HepG2 (cell line): ENCODE measurements around the gene DKKL1. TPM values are rescaled to one million over a fixed set of nuclear protein-coding genes. Genes with fewer than 3 reads are reported as not detected.

Experiments
- BHLHE40 ChIP-seq: IDR thresholded peaks from 2 replicates; pipeline ENCODE4 v1.6.1; 2011; ENCODE audit warnings: low read length, improper control_type of control experiment
- CTCF ChIP-seq: sonication (generic); formaldehyde crosslinking; IDR thresholded peaks from 2 replicates; pipeline ENCODE4 v1.5.0; 2020; ENCODE audit warnings: mild to moderate bottlenecking, missing genetic modification reagents, moderate library complexity
- DPF2 ChIP-seq: sonication (generic); formaldehyde crosslinking; IDR thresholded peaks from 2 replicates; pipeline ENCODE4 v1.4.0; 2020; ENCODE audit warnings: mild to moderate bottlenecking, low read depth, missing genetic modification reagents, borderline replicate concordance
- ELF4 ChIP-seq: sonication (generic); formaldehyde crosslinking; IDR thresholded peaks from 2 replicates; pipeline ENCODE4 v1.5.0; 2020; ENCODE audit warnings: missing genetic modification reagents, mild to moderate bottlenecking, moderate library complexity, borderline replicate concordance
- GFI1 ChIP-seq: sonication (generic); formaldehyde crosslinking; IDR thresholded peaks from 2 replicates; pipeline ENCODE4 v1.5.0; 2020; ENCODE audit warnings: missing genetic modification reagents, mild to moderate bottlenecking, borderline replicate concordance
- HMG20B ChIP-seq: conservative IDR thresholded peaks from 2 replicates; pipeline ENCODE4 v1.6.1; 2016; ENCODE audit warnings: missing genetic modification reagents, missing compliant biosample characterization
- MED1 ChIP-seq: sonication (generic); formaldehyde crosslinking; IDR thresholded peaks from 2 replicates; pipeline ENCODE4 v1.4.0; 2020; ENCODE audit warnings: missing genetic modification reagents
- NCOA5 ChIP-seq: sonication (generic); formaldehyde crosslinking; IDR thresholded peaks from 2 replicates; pipeline ENCODE4 v1.4.0; 2020; ENCODE audit warnings: missing genetic modification reagents
- NKX3-1 ChIP-seq: sonication (generic); formaldehyde crosslinking; IDR thresholded peaks from 2 replicates; pipeline ENCODE4 v1.5.0; 2020; ENCODE audit warnings: missing genetic modification reagents
- PITX1 ChIP-seq: sonication (generic); formaldehyde crosslinking; IDR thresholded peaks from 2 replicates; pipeline ENCODE4 v1.5.1; 2020; ENCODE audit warnings: mild to moderate bottlenecking, missing genetic modification reagents
- RBM39 ChIP-seq: fragments of 200-400 bp; formaldehyde crosslinking; IDR thresholded peaks from one replicate; pipeline ENCODE4 v1.6.1; 2018; ENCODE audit warnings: antibody characterized with exemption, mild to moderate bottlenecking, low read depth, low read length; ENCODE audit not compliant: poor library complexity, severe bottlenecking
- REL ChIP-seq: sonication (generic); formaldehyde crosslinking; conservative IDR thresholded peaks from 2 replicates; pipeline ENCODE4 v1.8.0; 2022; ENCODE audit warnings: mild to moderate bottlenecking, missing genetic modification reagents, moderate library complexity
- SIN3A ChIP-seq: IDR thresholded peaks from 2 replicates; pipeline ENCODE4 v1.6.1; 2011; ENCODE audit warnings: low read depth, mild to moderate bottlenecking, control low read depth, low read length, borderline replicate concordance
- SKI ChIP-seq: fragments of 450-650 bp; IDR thresholded peaks from one replicate; pipeline ENCODE4 v1.6.1; 2018; ENCODE audit warnings: mild to moderate bottlenecking; ENCODE audit not compliant: partially characterized antibody
- ZBTB42 ChIP-seq: sonication (generic); formaldehyde crosslinking; IDR thresholded peaks from 2 replicates; pipeline ENCODE4 v1.5.0; 2020; ENCODE audit warnings: mild to moderate bottlenecking, missing genetic modification reagents
- ZNF138 ChIP-seq: sonication (generic); formaldehyde crosslinking; IDR thresholded peaks from 2 replicates; pipeline ENCODE4 v1.5.0; 2020; ENCODE audit warnings: mild to moderate bottlenecking, low read depth, missing genetic modification reagents
- ZNF235 ChIP-seq: sonication (generic); formaldehyde crosslinking; IDR thresholded peaks from 2 replicates; pipeline ENCODE4 v1.8.1; 2023; ENCODE audit warnings: mild to moderate bottlenecking, missing genetic modification reagents, borderline replicate concordance
- ZNF260 ChIP-seq: sonication (generic); formaldehyde crosslinking; IDR thresholded peaks from 2 replicates; pipeline ENCODE4 v1.4.0; 2020; ENCODE audit warnings: missing genetic modification reagents, low read depth, mild to moderate bottlenecking, borderline replicate concordance
- ZNF282 ChIP-seq: fragments of 450-650 bp; IDR thresholded peaks from 2 replicates; pipeline ENCODE4 v1.6.1; 2018; ENCODE audit not compliant: partially characterized antibody
- ZNF296 ChIP-seq: sonication (generic); formaldehyde crosslinking; conservative IDR thresholded peaks from 2 replicates; pipeline ENCODE4 v1.5.0; 2020; ENCODE audit warnings: mild to moderate bottlenecking, missing genetic modification reagents
- ZNF564 ChIP-seq: sonication (generic); formaldehyde crosslinking; IDR thresholded peaks from 2 replicates; pipeline ENCODE4 v1.8.1; 2023; ENCODE audit warnings: mild to moderate bottlenecking, missing genetic modification reagents
- ZNF580 ChIP-seq: IDR thresholded peaks from 2 replicates; pipeline ENCODE4 v1.6.1; 2016; ENCODE audit warnings: low read depth, borderline replicate concordance
- ZNF605 ChIP-seq: sonication (generic); formaldehyde crosslinking; IDR thresholded peaks from 2 replicates; pipeline ENCODE4 v1.8.0; 2022; ENCODE audit warnings: mild to moderate bottlenecking, missing genetic modification reagents
- ZNF777 ChIP-seq: sonication (generic); formaldehyde crosslinking; IDR thresholded peaks from 2 replicates; pipeline ENCODE4 v1.4.0; 2020; ENCODE audit warnings: missing genetic modification reagents
- ZSCAN31 ChIP-seq: sonication (generic); formaldehyde crosslinking; IDR thresholded peaks from 2 replicates; pipeline ENCODE4 v1.5.0; 2020; ENCODE audit warnings: low read depth, mild to moderate bottlenecking, missing genetic modification reagents
- polyA plus RNA-seq, 8 experiments: library from polyadenylated mRNA; depleted of rRNA in 3 of 8; stranded (reverse) in 7 of 8; unstranded in 1 of 8; fragments of >200 nt; fragmentation: Illumina TruSeq in 4 of 8; extraction: Trizol in 4 of 8; gene quantifications; 2 replicates each; pipeline versions ENCODE4 v1.2.1 to v1.2.3, GENCODE V29; 2011 to 2016; ENCODE audit warnings: low read depth in 4 of 8, missing spikeins in 1 of 8, mixed read lengths in 1 of 8; ENCODE audit not compliant: insufficient read depth in 1 of 8
- total RNA-seq, 5 experiments: library from RNA; depleted of rRNA; stranded (reverse); fragments of >200 nt; fragmentation: Illumina TruSeq; extraction: Trizol; gene quantifications; 2 replicates each; pipeline ENCODE4 v1.2.3, GENCODE V29; 2016; ENCODE audit warnings: low read depth in 1 of 5
- TF ChIP-seq, protein P1 (sequence below): sonication (generic); formaldehyde crosslinking; IDR thresholded peaks from 2 replicates; pipeline ENCODE4 v1.4.0; 2020; ENCODE audit warnings: mild to moderate bottlenecking, low read depth, missing genetic modification reagents
- TF ChIP-seq, protein P2 (sequence below): sonication (generic); formaldehyde crosslinking; IDR thresholded peaks from 2 replicates; pipeline ENCODE4 v1.8.0; 2022; ENCODE audit warnings: mild to moderate bottlenecking, missing genetic modification reagents; ENCODE audit not compliant: insufficient replicate concordance

The DKKL1 gene
- total and polyA plus RNA-seq, 2 of the 13 experiments (the other 11 are each of a cell fraction or from before 2014, with no cell fraction given): 0.30 to 0.31 TPM

GRCh38 chr19:49363268-49364082, at the start of gene DKKL1 (continued):
- no peak for TF ChIP-seq GFI1 (CRISPR knock-in tag)
- TF ChIP-seq ZNF282: no peak
- no peak for TF ChIP-seq BHLHE40
- no peak for TF ChIP-seq NCOA5
- TF ChIP-seq, protein P1, sequence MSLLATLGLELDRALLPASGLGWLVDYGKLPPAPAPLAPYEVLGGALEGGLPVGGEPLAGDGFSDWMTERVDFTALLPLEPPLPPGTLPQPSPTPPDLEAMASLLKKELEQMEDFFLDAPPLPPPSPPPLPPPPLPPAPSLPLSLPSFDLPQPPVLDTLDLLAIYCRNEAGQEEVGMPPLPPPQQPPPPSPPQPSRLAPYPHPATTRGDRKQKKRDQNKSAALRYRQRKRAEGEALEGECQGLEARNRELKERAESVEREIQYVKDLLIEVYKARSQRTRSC (CRISPR knock-in tag): no peak
- TF ChIP-seq ZNF777 (CRISPR knock-in tag): no peak; the same call in 1 of the 2 replicates
- TF ChIP-seq ZBTB42: no peak
- no peak for TF ChIP-seq HMG20B (CRISPR knock-in tag)
- TF ChIP-seq SIN3A: peak; percentile 47; the same call in 1 of the 2 replicates
- no peak for TF ChIP-seq ZNF235 (CRISPR knock-in tag)
- TF ChIP-seq ZNF564: no peak
- no peak for TF ChIP-seq PITX1 (CRISPR knock-in tag)
- no peak for TF ChIP-seq ZNF260 (CRISPR knock-in tag)
- TF ChIP-seq NKX3-1 (CRISPR knock-in tag): no peak
- no peak for TF ChIP-seq ELF4
- TF ChIP-seq, protein P2, sequence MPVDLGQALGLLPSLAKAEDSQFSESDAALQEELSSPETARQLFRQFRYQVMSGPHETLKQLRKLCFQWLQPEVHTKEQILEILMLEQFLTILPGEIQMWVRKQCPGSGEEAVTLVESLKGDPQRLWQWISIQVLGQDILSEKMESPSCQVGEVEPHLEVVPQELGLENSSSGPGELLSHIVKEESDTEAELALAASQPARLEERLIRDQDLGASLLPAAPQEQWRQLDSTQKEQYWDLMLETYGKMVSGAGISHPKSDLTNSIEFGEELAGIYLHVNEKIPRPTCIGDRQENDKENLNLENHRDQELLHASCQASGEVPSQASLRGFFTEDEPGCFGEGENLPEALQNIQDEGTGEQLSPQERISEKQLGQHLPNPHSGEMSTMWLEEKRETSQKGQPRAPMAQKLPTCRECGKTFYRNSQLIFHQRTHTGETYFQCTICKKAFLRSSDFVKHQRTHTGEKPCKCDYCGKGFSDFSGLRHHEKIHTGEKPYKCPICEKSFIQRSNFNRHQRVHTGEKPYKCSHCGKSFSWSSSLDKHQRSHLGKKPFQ (CRISPR knock-in tag): no peak
- TF ChIP-seq CTCF: peak; percentile 49
- TF ChIP-seq ZSCAN31 (CRISPR knock-in tag): no peak
- TF ChIP-seq REL (CRISPR knock-in tag): no peak
- TF ChIP-seq RBM39: peak; percentile 68
- no peak; the same call in 1 of the 2 replicates for TF ChIP-seq ZNF580 (CRISPR knock-in tag)
- TF ChIP-seq SKI: no peak
- peak; percentile 35; the same call in 1 of the 2 replicates for TF ChIP-seq MED1 (CRISPR knock-in tag)
- TF ChIP-seq ZNF605 (CRISPR knock-in tag): no peak
- TF ChIP-seq DPF2 (CRISPR knock-in tag): no peak
- TF ChIP-seq ZNF138 (CRISPR knock-in tag): no peak
- TF ChIP-seq ZNF296 (CRISPR knock-in tag): no peak
